Hepatocyte (in vitro differentiated cells): Measurements from ENCODE around the gene CCDC13. TPM values are rescaled to one million over a fixed set of nuclear protein-coding genes. Genes with fewer than 3 reads are reported as not detected.

Experiments
- DNase-seq: peaks from one replicate; pipeline ENCODE4 v3.0.0-alpha.2; 2016; ENCODE audit warnings: low spot score
- H2AFZ ChIP-seq: fragments of 200-600 bp; sonication (generic); 2 replicates; pipeline ENCODE4 v1.6.0; 2016; ENCODE audit warnings: antibody characterized with exemption, mild to moderate bottlenecking
- H3K27ac ChIP-seq: fragments of 200-600 bp; sonication (generic); 2 replicates; pipeline ENCODE4 v1.5.1; 2016; ENCODE audit warnings: mild to moderate bottlenecking
- H3K27me3 ChIP-seq: fragments of 200-600 bp; sonication (generic); 2 replicates; pipeline ENCODE4 v1.6.1; 2016
- H3K36me3 ChIP-seq: fragments of 200-600 bp; sonication (generic); replicated peaks from 2 replicates; pipeline ENCODE4 v1.5.1; 2016; ENCODE audit warnings: low read depth; ENCODE audit not compliant: insufficient read depth
- H3K4me1 ChIP-seq: fragments of 200-600 bp; sonication (generic); 2 replicates; pipeline ENCODE4 v1.5.1; 2016; ENCODE audit warnings: mild to moderate bottlenecking, moderate library complexity; ENCODE audit not compliant: insufficient read depth
- H3K4me2 ChIP-seq: fragments of 200-600 bp; sonication (generic); 2 replicates; pipeline ENCODE4 v1.6.0; 2016
- H3K4me3 ChIP-seq: fragments of 200-600 bp; sonication (generic); 2 replicates; pipeline ENCODE4 v1.5.1; 2016; ENCODE audit warnings: mild to moderate bottlenecking
- H3K79me2 ChIP-seq: fragments of 200-600 bp; sonication (generic); 2 replicates; pipeline ENCODE4 v1.6.0; 2017; ENCODE audit warnings: mild to moderate bottlenecking
- H3K9me2 ChIP-seq: fragments of 200-600 bp; sonication (generic); replicated peaks from 2 replicates; pipeline ENCODE4 v1.6.0; 2017; ENCODE audit warnings: mild to moderate bottlenecking; ENCODE audit not compliant: insufficient read depth
- H3K9me3 ChIP-seq: fragments of 200-600 bp; sonication (generic); 2 replicates; pipeline ENCODE4 v1.5.1; 2016; ENCODE audit warnings: low read depth, mild to moderate bottlenecking
- H4K20me1 ChIP-seq: fragments of 200-600 bp; sonication (generic); 2 replicates; pipeline ENCODE4 v1.6.0; 2016; ENCODE audit warnings: mild to moderate bottlenecking; ENCODE audit not compliant: insufficient read depth, poor library complexity, severe bottlenecking
- EZH2 ChIP-seq: fragments of 200-600 bp; sonication (generic); IDR thresholded peaks from 2 replicates; pipeline ENCODE4 v1.6.1; 2016; ENCODE audit warnings: antibody characterized with exemption, mild to moderate bottlenecking, borderline replicate concordance
- EZH2phosphoT487 ChIP-seq: fragments of 200-600 bp; sonication (generic); IDR thresholded peaks from one replicate; pipeline ENCODE4 v1.6.1; 2018; ENCODE audit warnings: antibody characterized with exemption, mild to moderate bottlenecking, low read depth, moderate library complexity; ENCODE audit not compliant: unreplicated experiment, severe bottlenecking
- WGBS: methylation state at CpG from one replicate; pipeline ENCODE4 v1.1.6; 2016; ENCODE audit warnings: low lambda C conversion rate; ENCODE audit errors: missing lambda C conversion rate; 5-methylcytosine and 5-hydroxymethylcytosine counted together
- polyA plus RNA-seq: library from polyadenylated mRNA; unstranded; fragments of >200 nt; fragmentation: Nextera tagmentation; extraction: Ambion mirVana; gene quantifications from 2 replicates; pipeline ENCODE4 v1.2.1, GENCODE V29; 2016
- total RNA-seq: library from RNA; depleted of rRNA; stranded (reverse); fragments of >200 nt; gene quantifications from 2 replicates; pipeline ENCODE4 v1.2.3, GENCODE V29; 2014
- TF ChIP-seq, protein P1 (sequence below): fragments of 200-600 bp; sonication (generic); IDR thresholded peaks from 2 replicates; pipeline ENCODE4 v1.5.1; 2016; ENCODE audit warnings: antibody characterized with exemption, mild to moderate bottlenecking; ENCODE audit not compliant: poor library complexity

The CCDC13 gene
- total and polyA plus RNA-seq, 2 experiments from 2014 or later = 0.63 TPM; not detected in 1

GRCh38 chr3:42790714-42791229 is 17.7 kb upstream of the CCDC13 start:
- Histone ChIP-seq H3K36me3 (no peaks in the 10 kb centered on the region), H4K20me1 (no peaks in the 10 kb centered on the region), H3K79me2 (peaks cover 82% of the 10 kb centered on the region), H3K27me3 (no peaks in the 10 kb centered on the region), H3K4me2 (no peak overlapping the region), H2AFZ (no peak overlapping the region), H3K4me3 (no peak overlapping the region), H3K9me2 (no peaks in the 10 kb centered on the region), H3K4me1 (no peaks in the 10 kb centered on the region), H3K27ac (no peak overlapping the region), H3K9me3 (no peaks in the 10 kb centered on the region)
- DNase-seq = no peak
- TF ChIP-seq EZH2 = no peak
- no peak for TF ChIP-seq EZH2phosphoT487
- TF ChIP-seq, protein P1, sequence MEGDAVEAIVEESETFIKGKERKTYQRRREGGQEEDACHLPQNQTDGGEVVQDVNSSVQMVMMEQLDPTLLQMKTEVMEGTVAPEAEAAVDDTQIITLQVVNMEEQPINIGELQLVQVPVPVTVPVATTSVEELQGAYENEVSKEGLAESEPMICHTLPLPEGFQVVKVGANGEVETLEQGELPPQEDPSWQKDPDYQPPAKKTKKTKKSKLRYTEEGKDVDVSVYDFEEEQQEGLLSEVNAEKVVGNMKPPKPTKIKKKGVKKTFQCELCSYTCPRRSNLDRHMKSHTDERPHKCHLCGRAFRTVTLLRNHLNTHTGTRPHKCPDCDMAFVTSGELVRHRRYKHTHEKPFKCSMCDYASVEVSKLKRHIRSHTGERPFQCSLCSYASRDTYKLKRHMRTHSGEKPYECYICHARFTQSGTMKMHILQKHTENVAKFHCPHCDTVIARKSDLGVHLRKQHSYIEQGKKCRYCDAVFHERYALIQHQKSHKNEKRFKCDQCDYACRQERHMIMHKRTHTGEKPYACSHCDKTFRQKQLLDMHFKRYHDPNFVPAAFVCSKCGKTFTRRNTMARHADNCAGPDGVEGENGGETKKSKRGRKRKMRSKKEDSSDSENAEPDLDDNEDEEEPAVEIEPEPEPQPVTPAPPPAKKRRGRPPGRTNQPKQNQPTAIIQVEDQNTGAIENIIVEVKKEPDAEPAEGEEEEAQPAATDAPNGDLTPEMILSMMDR = no peak
- WGBS = 81% methylated on average over 6 of the region's 6 CpGs

- H4K20me1 ChIP-seq = no peaks in the 10 kb centered on the region
- TF ChIP-seq EZH2 (no peak), EZH2phosphoT487 (no peak)
- TF ChIP-seq, protein P1 = no peak
- no peak overlapping the region for H3K27ac ChIP-seq
These were observed 13.6 kb upstream of the CCDC13 start for GRCh38 chr3:42786631-42787030.

DNA sequence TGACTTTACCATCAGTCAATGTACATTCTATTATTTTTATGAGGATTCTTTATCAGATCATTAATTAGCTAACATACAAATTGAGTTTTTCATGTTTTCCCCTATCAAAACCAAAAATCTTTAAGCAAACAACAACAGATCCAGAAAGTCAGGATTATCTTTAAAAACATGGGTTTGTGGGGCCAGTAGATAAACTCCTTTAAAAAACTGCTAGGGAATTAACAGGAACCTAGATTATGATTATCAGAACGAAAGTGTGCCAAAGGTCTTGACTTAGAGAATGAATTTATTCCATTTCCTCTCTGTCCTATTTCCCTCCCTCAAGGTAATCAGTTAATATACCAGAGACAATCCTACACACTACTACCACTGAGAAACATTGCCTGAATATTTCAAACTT is 13.2 kb upstream of the CCDC13 start:
- no peaks in the 10 kb centered on the region for H3K4me1 ChIP-seq

More at GRCh38 chr3:42786631-42787030, 13.6 kb upstream of the CCDC13 start:
- no peak overlapping the region for H3K4me3 ChIP-seq
- no peak overlapping the region for H3K4me2 ChIP-seq
- peaks cover 4% of the 10 kb centered on the region for H3K36me3 ChIP-seq
- no peaks in the 10 kb centered on the region for H3K27me3 ChIP-seq
- no peak overlapping the region for H2AFZ ChIP-seq
- no peaks in the 10 kb centered on the region for H3K4me1 ChIP-seq
- H3K79me2 ChIP-seq = peaks cover 51% of the 10 kb centered on the region
- no peaks in the 10 kb centered on the region for H3K9me3 ChIP-seq
- no peaks in the 10 kb centered on the region for H3K9me2 ChIP-seq
- no peak for DNase-seq
- WGBS = 100% methylated on average over 2 of the region's 2 CpGs

More for the DNA sequence above, 13.2 kb upstream of the CCDC13 start:
- Histone ChIP-seq H3K27me3 (no peaks in the 10 kb centered on the region), H3K4me3 (no peak overlapping the region), H3K27ac (no peak overlapping the region), H2AFZ (no peak overlapping the region), H4K20me1 (no peaks in the 10 kb centered on the region), H3K4me2 (no peak overlapping the region), H3K9me2 (no peaks in the 10 kb centered on the region), H3K9me3 (no peaks in the 10 kb centered on the region), H3K36me3 (peaks cover 4% of the 10 kb centered on the region), H3K79me2 (peaks cover 49% of the 10 kb centered on the region)
- 89% methylated on average over 1 of the region's 1 CpG for WGBS
- TF ChIP-seq EZH2 (no peak), EZH2phosphoT487 (no peak)
- TF ChIP-seq, protein P1 = no peak
- DNase-seq = no peak
